Measurements from ENCODE around the gene TRAK2. TPM values are rescaled to one million over a fixed set of nuclear protein-coding genes. Genes with fewer than 3 reads are reported as not detected.

Gene TRAK2
- total and polyA plus RNA-seq, 10 donors = 7.1 to 63.0 (median 37.7) TPM

GRCh38 chr2:201329409-201329808 lies 121.8 kb downstream of the TRAK2 start:
- TF ChIP-seq POLR2A (IDR thresholded peaks at IDR 0.05) (no peak), POLR2AphosphoS5 (IDR thresholded peaks at IDR 0.05) (no peak), CTCF (IDR thresholded peaks at IDR 0.05 in 8 of 11, conservative IDR thresholded peaks at IDR 0.05 in 3 of 11) (no peak)
- no peaks in the 10 kb centered on the region for H3K36me3 ChIP-seq
- WGBS, 5 donors = 45 to 63% (median 58%) methylated on average over 1 of the region's 1 CpG
- no peak overlapping the region for H3K4me3 ChIP-seq
- no peak overlapping the region for H3K27ac ChIP-seq
- H3K27me3 ChIP-seq (replicated peaks in 1 of 7) = no peaks in the 10 kb centered on the region
- H3K4me1 ChIP-seq = no peaks in the 10 kb centered on the region
- DNase-seq = no peak
- peaks cover 0 to 36% (median 30%) of the 10 kb centered on the region in 8 donors for H3K9me3 ChIP-seq
- intact Hi-C loops (cut with DNase I; ENCODE audit: low total_unique reads) = no loop called here

GRCh38 chr2:201327678-201328077 lies 123.6 kb downstream of the TRAK2 start:
- intact Hi-C loops (cut with DNase I; ENCODE audit: low total_unique reads) = no loop called here
- Histone ChIP-seq H3K9me3 (peaks cover 3 to 54% (median 47%) of the 10 kb centered on the region in 8 donors), H3K27me3 (replicated peaks in 1 of 7) (no peaks in the 10 kb centered on the region), H3K4me3 (no peak overlapping the region), H3K27ac (no peak overlapping the region), H3K36me3 (peaks cover 0 to 9% (median 0%) of the 10 kb centered on the region in 6 donors), H3K4me1 (no peaks in the 10 kb centered on the region)
- WGBS, 5 donors = 59 to 88% (median 81%) methylated on average over 3 of the region's 3 CpGs
- DNase-seq = no peak
- TF ChIP-seq POLR2A (IDR thresholded peaks at IDR 0.05) (no peak), POLR2AphosphoS5 (IDR thresholded peaks at IDR 0.05) (no peak), CTCF (IDR thresholded peaks at IDR 0.05 in 8 of 11, conservative IDR thresholded peaks at IDR 0.05 in 3 of 11) (no peak)

Small RNA genes within 50 kb of the gene (small RNA-seq; reads per million reads assigned to genes)
- 0 reads per million in 4 donors for gene RF00019

Other genes starting within 250 kb of the TRAK2 start
- gene CASP8, start 190.9 kb downstream of the TRAK2 start, total RNA-seq = 100 to 1,000 TPM in 1 of 7 donors, 10 to 100 TPM in 6; 67.1 to 100 (median 91.8) TPM
- 10 to 100 TPM; 20.3 to 41.9 (median 29.3) TPM for gene CASP8, start 190.9 kb downstream of the TRAK2 start, polyA plus RNA-seq
- 1 to 10 TPM; 2.0 to 5.7 (median 3.7) TPM for gene FLACC1, start 94.1 kb downstream of the TRAK2 start, total RNA-seq
- under 1 TPM; 0.30 to 0.50 (median 0.32) TPM for gene FLACC1, start 94.1 kb downstream of the TRAK2 start, polyA plus RNA-seq
- 10 to 100 TPM; 13.4 to 45.3 (median 26.6) TPM for gene STRADB, start 282 bp upstream of the TRAK2 start, total RNA-seq
- 10 to 100 TPM; 14.3 to 21.0 (median 19.6) TPM for gene STRADB, start 282 bp upstream of the TRAK2 start, polyA plus RNA-seq
- 10 to 100 TPM in 1 of 7 donors, 1 to 10 TPM in 6; 5.3 to 12.7 (median 7.9) TPM for gene TMEM237, start 192.0 kb upstream of the TRAK2 start, total RNA-seq
- 1 to 10 TPM; 3.0 to 3.7 (median 3.2) TPM for gene TMEM237, start 192.0 kb upstream of the TRAK2 start, polyA plus RNA-seq
- gene MPP4, start 247.2 kb upstream of the TRAK2 start, total RNA-seq = 1 to 10 TPM in 5 of 7 donors, under 1 TPM in 2; 0.39 to 4.3 (median 1.8) TPM
- gene MPP4, start 247.2 kb upstream of the TRAK2 start, polyA plus RNA-seq = under 1 TPM; 0.13 to 0.26 (median 0.18) TPM